H9 (cell line): ENCODE data around the gene TNC. TPM values are rescaled to one million over a fixed set of nuclear protein-coding genes. Genes with fewer than 3 reads are reported as not detected.

ENCODE experiments used
- DNase-seq: peaks from one replicate; pipeline ENCODE4 v3.0.0-alpha.2; 2017
- H2AFZ ChIP-seq: one replicate; pipeline ENCODE4 v1.6.1; 2013; ENCODE audit warnings: mild to moderate bottlenecking, low read length, control low read depth, moderate library complexity
- H2AK5ac ChIP-seq: 2 replicates; pipeline ENCODE4 v1.6.1; 2013; ENCODE audit warnings: low read length, control low read depth, mixed read lengths; ENCODE audit not compliant: insufficient read length
- H2BK120ac ChIP-seq: one replicate; pipeline ENCODE4 v1.6.1; 2013; ENCODE audit warnings: low read depth, mild to moderate bottlenecking, low read length, control low read depth, inconsistent platforms; ENCODE audit not compliant: poor library complexity, severe bottlenecking
- H2BK12ac ChIP-seq: 2 replicates; pipeline ENCODE4 v1.6.1; 2013; ENCODE audit warnings: low read length, control low read depth, mixed read lengths, low read depth; ENCODE audit not compliant: insufficient read length
- H2BK15ac ChIP-seq: 2 replicates; pipeline ENCODE4 v1.6.1; 2013; ENCODE audit warnings: low read depth, low read length, control low read depth
- H2BK20ac ChIP-seq: one replicate; pipeline ENCODE4 v1.6.1; 2013; ENCODE audit warnings: low read depth, mild to moderate bottlenecking, low read length, control low read depth, inconsistent platforms; ENCODE audit not compliant: poor library complexity, severe bottlenecking
- H2BK5ac ChIP-seq: 2 replicates; pipeline ENCODE4 v1.6.1; 2013; ENCODE audit warnings: low read length, control low read depth, mixed read lengths; ENCODE audit not compliant: insufficient read length
- H3K14ac ChIP-seq: 2 replicates; pipeline ENCODE4 v1.6.1; 2013; ENCODE audit warnings: low read length, control low read depth; ENCODE audit not compliant: insufficient read depth
- H3K18ac ChIP-seq: 2 replicates; pipeline ENCODE4 v1.6.1; 2013; ENCODE audit warnings: low read depth, mild to moderate bottlenecking, mixed read lengths, low read length, control low read depth; ENCODE audit not compliant: insufficient read length
- H3K23ac ChIP-seq: 2 replicates; pipeline ENCODE4 v1.6.1; 2013; ENCODE audit warnings: low read length, control low read depth, mixed read lengths, low read depth; ENCODE audit not compliant: insufficient read length
- H3K23me2 ChIP-seq: 2 replicates; pipeline ENCODE4 v1.6.1; 2013; ENCODE audit warnings: low read depth, mild to moderate bottlenecking, mixed read lengths, low read length, control low read depth; ENCODE audit not compliant: insufficient read length, poor library complexity, severe bottlenecking
- H3K27ac ChIP-seq: 2 replicates; pipeline ENCODE4 v1.5.1; 2013; ENCODE audit warnings: low read length, control low read depth, mixed read lengths, low read depth; ENCODE audit not compliant: insufficient read length
- H3K27me3 ChIP-seq: 2 replicates; pipeline ENCODE4 v1.6.1; 2013; ENCODE audit warnings: low read length, control low read depth, inconsistent platforms; ENCODE audit not compliant: insufficient read depth
- H3K4ac ChIP-seq: 2 replicates; pipeline ENCODE4 v1.6.1; 2013; ENCODE audit warnings: low read depth, mild to moderate bottlenecking, control low read depth, inconsistent platforms, low read length, moderate library complexity
- H3K4me1 ChIP-seq: 2 replicates; pipeline ENCODE4 v1.6.1; 2013; ENCODE audit warnings: low read length, control low read depth, inconsistent platforms; ENCODE audit not compliant: insufficient read depth
- H3K4me2 ChIP-seq: 2 replicates; pipeline ENCODE4 v1.6.1; 2013; ENCODE audit warnings: low read length, control low read depth, mixed read lengths; ENCODE audit not compliant: insufficient read length, insufficient read depth
- H3K56ac ChIP-seq: 2 replicates; pipeline ENCODE4 v1.6.1; 2013; ENCODE audit warnings: low read depth, mild to moderate bottlenecking, mixed read lengths, low read length, control low read depth; ENCODE audit not compliant: insufficient read length
- H3K79me1 ChIP-seq: 2 replicates; pipeline ENCODE4 v1.6.1; 2013; ENCODE audit warnings: low read depth, mild to moderate bottlenecking, moderate library complexity, low read length, control low read depth, inconsistent platforms; ENCODE audit not compliant: insufficient read depth, poor library complexity, severe bottlenecking
- H3K79me2 ChIP-seq: 2 replicates; pipeline ENCODE4 v1.6.1; 2013; ENCODE audit warnings: low read length, control low read depth, inconsistent platforms; ENCODE audit not compliant: insufficient read depth
- H3K9ac ChIP-seq: 2 replicates; pipeline ENCODE4 v1.6.1; 2013; ENCODE audit warnings: low read length, control low read depth, mixed read lengths; ENCODE audit not compliant: insufficient read length; ENCODE audit errors: extremely low read depth
- H3K9me3 ChIP-seq: one replicate; pipeline ENCODE4 v1.6.1; 2013; ENCODE audit warnings: low read depth, low read length, inconsistent platforms; ENCODE audit not compliant: control insufficient read depth
- H3T11ph ChIP-seq: one replicate; pipeline ENCODE4 v1.6.1; 2013; ENCODE audit warnings: mild to moderate bottlenecking, low read length, control low read depth, inconsistent platforms
- H4K20me1 ChIP-seq: one replicate; pipeline ENCODE4 v1.6.1; 2013; ENCODE audit not compliant: control insufficient read depth, insufficient read length, insufficient read depth
- H4K5ac ChIP-seq: 2 replicates; pipeline ENCODE4 v1.6.1; 2013; ENCODE audit warnings: low read depth, mild to moderate bottlenecking, mixed read lengths, low read length, control low read depth; ENCODE audit not compliant: insufficient read length
- H4K8ac ChIP-seq: replicated peaks from 2 replicates; pipeline ENCODE4 v1.6.1; 2013; ENCODE audit warnings: low read length, control low read depth, mixed read lengths, low read depth; ENCODE audit not compliant: insufficient read length
- H4K91ac ChIP-seq: 2 replicates; pipeline ENCODE4 v1.6.1; 2013; ENCODE audit warnings: low read depth, mild to moderate bottlenecking, moderate library complexity, mixed read lengths, low read length, control low read depth; ENCODE audit not compliant: insufficient read length
- H3K27ac Mint-ChIP-seq, 3 experiments: 2 replicates in 2 of 3; 3 replicates in 1 of 3; pipeline ENCODE4 v1.8.0; 2020 to 2021; ENCODE audit warnings: mixed read lengths in 3 of 3, mild to moderate bottlenecking in 1 of 3, moderate library complexity in 1 of 3
- H3K27me3 Mint-ChIP-seq: 2 replicates; pipeline ENCODE4 v1.8.0; 2021; ENCODE audit warnings: low read depth, mild to moderate bottlenecking, moderate library complexity, mixed read lengths
- H3K36me3 Mint-ChIP-seq, 3 experiments: 2 replicates in 2 of 3; 3 replicates in 1 of 3; pipeline ENCODE4 v1.8.0; 2020 to 2021; ENCODE audit warnings: low read depth in 3 of 3, mixed read lengths in 3 of 3; ENCODE audit not compliant: insufficient read depth in 1 of 3
- H3K4me1 Mint-ChIP-seq, 2 experiments: 2 replicates each; pipeline ENCODE4 v1.8.0; 2020; ENCODE audit warnings: mixed read lengths in 2 of 2
- H3K4me3 Mint-ChIP-seq, 2 experiments: 2 replicates in 1 of 2; 3 replicates in 1 of 2; pipeline ENCODE4 v1.8.0; 2020 to 2021; ENCODE audit warnings: mild to moderate bottlenecking in 2 of 2, mixed read lengths in 2 of 2, moderate library complexity in 1 of 2
- H3K9me3 Mint-ChIP-seq, 2 experiments: 2 replicates in 1 of 2; 3 replicates in 1 of 2; pipeline ENCODE4 v1.8.0; 2020; ENCODE audit warnings: mild to moderate bottlenecking in 2 of 2, mixed read lengths in 2 of 2, moderate library complexity in 1 of 2
- CTCF ChIP-seq: fragments of 200-600 bp; sonication (generic); conservative IDR thresholded peaks from 3 replicates; pipeline ENCODE4 v1.8.0; 2021; ENCODE audit warnings: antibody characterized with exemption, mild to moderate bottlenecking
- WGBS: extraction: QIAGEN DNeasy Blood & Tissue Kit; methylation state at CpG from one replicate; pipeline ENCODE4 v1.1.7; 2013; ENCODE audit warnings: missing lambda C conversion rate, low lambda C conversion rate, mixed read lengths; ENCODE audit not compliant: insufficient read length; ENCODE audit errors: extremely low coverage; 5-methylcytosine and 5-hydroxymethylcytosine counted together
- total RNA-seq: library from RNA; stranded (reverse); gene quantifications from 2 replicates; pipeline ENCODE4 v1.2.1, GENCODE V29; 2021

TNC gene
- total RNA-seq, 1 experiment from 2014 or later, result 0.63 TPM

- no peak overlapping the region for H3K14ac ChIP-seq
- Mint-ChIP-seq H3K36me3 (no peaks in the 10 kb centered on the region), H3K9me3 (no peaks in the 10 kb centered on the region), H3K27me3 (peaks cover 22% of the 10 kb centered on the region), H3K4me1 (peaks cover 0 to 2% of the 10 kb centered on the region in 2 experiments; a peak in 1 of 4 replicates), H3K27ac (no peak overlapping the region), H3K4me3 (no peak overlapping the region)
- H4K8ac ChIP-seq, result no peak overlapping the region
- H3K4me1 ChIP-seq, result no peaks in the 10 kb centered on the region
- H3K79me1 ChIP-seq, result no peaks in the 10 kb centered on the region
- no peaks in the 10 kb centered on the region for H4K20me1 ChIP-seq
- H4K91ac ChIP-seq, result no peak overlapping the region
- WGBS, result no CpG with 5 or more reads among the region's 2 CpGs
- H3K23ac ChIP-seq, result no peak overlapping the region
- no peak overlapping the region for H3K56ac ChIP-seq
- no peaks in the 10 kb centered on the region for H3K23me2 ChIP-seq
- H3K18ac ChIP-seq, result no peak overlapping the region
- no peak overlapping the region for H2BK120ac ChIP-seq
- H3K27ac ChIP-seq, result no peak overlapping the region
- H2BK5ac ChIP-seq, result no peak overlapping the region
- H2AFZ ChIP-seq, result no peak overlapping the region
- no peak overlapping the region for H2BK12ac ChIP-seq
- H2AK5ac ChIP-seq, result no peak overlapping the region
- H4K5ac ChIP-seq, result no peak overlapping the region
- no peak for TF ChIP-seq CTCF
- no peak overlapping the region for H3K4ac ChIP-seq
- H3K27me3 ChIP-seq, result no peaks in the 10 kb centered on the region
- H3K9ac ChIP-seq, result no peak overlapping the region
- H3T11ph ChIP-seq, result no peak overlapping the region
- no peak overlapping the region for H3K4me2 ChIP-seq
- H2BK15ac ChIP-seq, result no peak overlapping the region
- H3K9me3 ChIP-seq, result no peaks in the 10 kb centered on the region
- DNase-seq, result no peak
- no peak overlapping the region for H2BK20ac ChIP-seq
- no peaks in the 10 kb centered on the region for H3K79me2 ChIP-seq
Measured at GRCh38 chr9:115138151-115138550, 20.2 kb upstream of the TNC start.
